ENCODE data around the gene HAND1. TPM values are rescaled to one million over a fixed set of nuclear protein-coding genes. Genes with fewer than 3 reads are reported as not detected.

The HAND1 gene
- total RNA-seq = not detected in 3 replicates
- long read RNA-seq = 0 reads

DNA sequence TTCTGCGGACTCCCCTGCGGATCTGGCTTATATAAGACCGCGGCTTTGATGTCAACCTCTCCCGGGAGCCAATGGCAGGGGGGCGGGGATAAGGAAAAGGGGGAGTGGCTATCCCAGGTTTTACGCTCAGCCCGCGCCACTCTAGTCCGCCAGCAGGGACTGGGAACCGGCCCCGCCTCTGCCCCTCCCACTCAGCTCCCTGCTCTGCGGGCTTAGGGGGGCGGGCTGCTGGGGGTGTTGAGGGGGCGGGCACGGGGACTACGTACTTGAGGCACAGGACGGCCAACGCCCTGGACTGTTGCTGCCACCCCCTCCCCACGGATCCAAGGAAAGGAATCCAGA, at the start of gene HAND1:
Gene HAND1, minus strand, starts transcription at position 4 of the 342 bp plus-strand sequence. CDS start 219 bp downstream, outside the sequence.
- DNase-seq (ENCODE audit: low spot score) = no peak
- peaks cover 90% of the 10 kb centered on the region for H3K27me3 Mint-ChIP-seq (ENCODE audit: low read depth)
- no peak within 1 kb of the TSS for H3K27ac Mint-ChIP-seq (ENCODE audit: unreplicated experiment)
- H3K4me3 Mint-ChIP-seq (ENCODE audit: unreplicated experiment) = peak within 1 kb of the TSS; percentile 55
- TF ChIP-seq, protein P1, sequence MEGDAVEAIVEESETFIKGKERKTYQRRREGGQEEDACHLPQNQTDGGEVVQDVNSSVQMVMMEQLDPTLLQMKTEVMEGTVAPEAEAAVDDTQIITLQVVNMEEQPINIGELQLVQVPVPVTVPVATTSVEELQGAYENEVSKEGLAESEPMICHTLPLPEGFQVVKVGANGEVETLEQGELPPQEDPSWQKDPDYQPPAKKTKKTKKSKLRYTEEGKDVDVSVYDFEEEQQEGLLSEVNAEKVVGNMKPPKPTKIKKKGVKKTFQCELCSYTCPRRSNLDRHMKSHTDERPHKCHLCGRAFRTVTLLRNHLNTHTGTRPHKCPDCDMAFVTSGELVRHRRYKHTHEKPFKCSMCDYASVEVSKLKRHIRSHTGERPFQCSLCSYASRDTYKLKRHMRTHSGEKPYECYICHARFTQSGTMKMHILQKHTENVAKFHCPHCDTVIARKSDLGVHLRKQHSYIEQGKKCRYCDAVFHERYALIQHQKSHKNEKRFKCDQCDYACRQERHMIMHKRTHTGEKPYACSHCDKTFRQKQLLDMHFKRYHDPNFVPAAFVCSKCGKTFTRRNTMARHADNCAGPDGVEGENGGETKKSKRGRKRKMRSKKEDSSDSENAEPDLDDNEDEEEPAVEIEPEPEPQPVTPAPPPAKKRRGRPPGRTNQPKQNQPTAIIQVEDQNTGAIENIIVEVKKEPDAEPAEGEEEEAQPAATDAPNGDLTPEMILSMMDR (IDR thresholded peaks at IDR 0.05) = no peak
- no peaks in the 10 kb centered on the region for H3K9me3 Mint-ChIP-seq (ENCODE audit: low read depth)
- peaks cover 33% of the 10 kb centered on the region for H3K4me1 Mint-ChIP-seq (ENCODE audit: low read depth)
- peaks cover 2% of the 10 kb centered on the region for H3K36me3 Mint-ChIP-seq (ENCODE audit: low read depth)

DNA sequence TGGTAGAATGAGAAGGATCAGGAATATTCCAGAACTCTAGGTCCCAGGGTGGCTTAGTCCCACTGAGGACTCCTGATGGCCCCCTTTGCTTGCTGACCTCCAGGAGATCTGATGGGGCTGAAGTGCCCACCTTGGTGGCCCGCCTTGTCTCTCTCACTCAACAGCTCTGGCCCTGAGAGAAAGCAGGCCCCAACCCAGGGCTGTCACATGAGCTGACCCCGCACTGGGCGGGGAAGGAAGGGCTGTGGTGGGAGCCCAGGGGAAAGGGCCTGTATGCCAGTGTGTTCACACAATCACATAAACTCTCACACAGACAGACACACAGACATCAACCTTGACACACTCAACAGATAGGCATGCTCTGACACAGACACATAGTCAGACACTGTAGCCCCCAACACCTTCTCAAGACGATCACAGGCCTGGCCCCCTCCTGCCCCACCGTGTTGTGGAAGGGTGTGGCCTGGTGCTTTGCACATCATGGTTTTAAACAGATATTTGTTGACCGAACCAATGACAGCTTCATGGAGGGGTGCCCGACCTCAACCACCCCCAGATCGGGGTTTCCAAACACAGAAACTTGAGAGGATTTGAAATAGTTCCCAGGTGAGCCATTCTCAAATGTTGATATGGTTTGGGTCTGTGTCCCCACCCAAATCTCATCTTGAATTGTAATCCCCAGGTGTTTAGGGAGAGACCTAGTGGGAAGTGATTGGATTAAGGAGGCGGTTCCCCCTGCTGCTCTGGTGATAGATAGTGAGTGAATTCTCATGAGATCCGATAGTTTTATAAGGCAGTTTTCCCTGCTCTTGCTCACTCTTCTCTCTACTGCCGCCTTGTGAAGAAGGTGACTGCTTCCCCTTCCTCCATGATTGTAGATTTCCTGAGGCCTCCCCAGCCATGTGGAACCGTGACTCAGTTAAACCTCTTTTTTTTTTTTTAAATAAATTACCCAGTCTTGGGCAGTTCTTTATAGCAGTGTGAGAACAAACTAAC, 48.5 kb upstream of the HAND1 start:
- no peak overlapping the region for H3K4me3 Mint-ChIP-seq (ENCODE audit: unreplicated experiment)
- H3K9me3 Mint-ChIP-seq (ENCODE audit: low read depth) = no peaks in the 10 kb centered on the region
- H3K36me3 Mint-ChIP-seq (ENCODE audit: low read depth) = no peaks in the 10 kb centered on the region
- H3K4me1 Mint-ChIP-seq (ENCODE audit: low read depth) = peaks cover 3% of the 10 kb centered on the region
- peaks cover 26% of the 10 kb centered on the region for H3K27me3 Mint-ChIP-seq (ENCODE audit: low read depth)
- H3K27ac Mint-ChIP-seq (ENCODE audit: unreplicated experiment) = no peak overlapping the region
- no peak for DNase-seq (ENCODE audit: low spot score)
- TF ChIP-seq, protein P1 (IDR thresholded peaks at IDR 0.05) = no peak

GRCh38 chr5:154524859-154525258, 46.8 kb upstream of the HAND1 start:
- DNase-seq (ENCODE audit: low spot score) = no peak
- H3K4me3 Mint-ChIP-seq (ENCODE audit: unreplicated experiment) = no peak overlapping the region
- H3K36me3 Mint-ChIP-seq (ENCODE audit: low read depth) = no peaks in the 10 kb centered on the region
- TF ChIP-seq, protein P1 (IDR thresholded peaks at IDR 0.05) = no peak
- H3K9me3 Mint-ChIP-seq (ENCODE audit: low read depth) = no peaks in the 10 kb centered on the region
- H3K27me3 Mint-ChIP-seq (ENCODE audit: low read depth) = peaks cover 31% of the 10 kb centered on the region
- H3K4me1 Mint-ChIP-seq (ENCODE audit: low read depth) = peaks cover 3% of the 10 kb centered on the region
- no peak overlapping the region for H3K27ac Mint-ChIP-seq (ENCODE audit: unreplicated experiment)

GRCh38 chr5:154524181-154524580, 46.2 kb upstream of the HAND1 start:
- no peak overlapping the region for H3K27ac Mint-ChIP-seq (ENCODE audit: unreplicated experiment)
- peaks cover 8% of the 10 kb centered on the region for H3K4me1 Mint-ChIP-seq (ENCODE audit: low read depth)
- no peaks in the 10 kb centered on the region for H3K36me3 Mint-ChIP-seq (ENCODE audit: low read depth)
- no peaks in the 10 kb centered on the region for H3K9me3 Mint-ChIP-seq (ENCODE audit: low read depth)
- TF ChIP-seq, protein P1 (IDR thresholded peaks at IDR 0.05) = no peak
- peaks cover 37% of the 10 kb centered on the region for H3K27me3 Mint-ChIP-seq (ENCODE audit: low read depth)
- no peak for DNase-seq (ENCODE audit: low spot score)
- H3K4me3 Mint-ChIP-seq (ENCODE audit: unreplicated experiment) = no peak overlapping the region

DNA sequence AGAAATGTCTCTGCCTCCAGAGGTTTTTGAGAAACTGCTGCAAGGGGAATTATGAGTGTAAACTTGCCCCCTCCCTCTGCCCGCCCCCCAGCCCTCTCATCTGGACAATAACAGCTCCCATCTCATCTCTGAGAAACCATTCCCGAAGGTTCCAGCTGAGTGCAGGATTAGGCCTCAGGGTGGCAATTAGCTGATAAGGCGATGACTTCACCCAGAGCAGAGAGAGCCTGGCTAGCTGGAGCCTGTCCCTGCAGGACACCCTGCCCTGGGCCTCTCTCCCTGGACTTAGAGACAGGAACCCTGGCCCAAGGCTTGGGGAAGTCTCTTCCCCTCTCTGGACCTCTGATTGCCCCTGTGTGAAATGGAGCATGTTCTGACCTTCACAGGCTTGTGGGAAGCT, 45.7 kb upstream of the HAND1 start:
- TF ChIP-seq, protein P1 (IDR thresholded peaks at IDR 0.05) = no peak
- Mint-ChIP-seq H3K27ac (ENCODE audit: unreplicated experiment) (no peak overlapping the region), H3K9me3 (ENCODE audit: low read depth) (no peaks in the 10 kb centered on the region), H3K4me1 (ENCODE audit: low read depth) (peaks cover 8% of the 10 kb centered on the region), H3K36me3 (ENCODE audit: low read depth) (no peaks in the 10 kb centered on the region), H3K27me3 (ENCODE audit: low read depth) (peaks cover 41% of the 10 kb centered on the region), H3K4me3 (ENCODE audit: unreplicated experiment) (no peak overlapping the region)
- DNase-seq (ENCODE audit: low spot score) = no peak
